Tongue (tissue), 2 donors: ENCODE results near the gene SPO11. TPM values are rescaled to one million over a fixed set of nuclear protein-coding genes. Genes with fewer than 3 reads are reported as not detected.

Experiments
- DNase-seq: peaks from one replicate; pipeline ENCODE4 v3.0.0-alpha.2; 2015
- total RNA-seq: library from RNA; depleted of rRNA; stranded (reverse); fragments of >200 nt; gene quantifications from one replicate; pipeline ENCODE4 v1.2.3, GENCODE V29; 2014

Gene SPO11
- total RNA-seq, 1 donor from 2014 or later = not detected

DNA sequence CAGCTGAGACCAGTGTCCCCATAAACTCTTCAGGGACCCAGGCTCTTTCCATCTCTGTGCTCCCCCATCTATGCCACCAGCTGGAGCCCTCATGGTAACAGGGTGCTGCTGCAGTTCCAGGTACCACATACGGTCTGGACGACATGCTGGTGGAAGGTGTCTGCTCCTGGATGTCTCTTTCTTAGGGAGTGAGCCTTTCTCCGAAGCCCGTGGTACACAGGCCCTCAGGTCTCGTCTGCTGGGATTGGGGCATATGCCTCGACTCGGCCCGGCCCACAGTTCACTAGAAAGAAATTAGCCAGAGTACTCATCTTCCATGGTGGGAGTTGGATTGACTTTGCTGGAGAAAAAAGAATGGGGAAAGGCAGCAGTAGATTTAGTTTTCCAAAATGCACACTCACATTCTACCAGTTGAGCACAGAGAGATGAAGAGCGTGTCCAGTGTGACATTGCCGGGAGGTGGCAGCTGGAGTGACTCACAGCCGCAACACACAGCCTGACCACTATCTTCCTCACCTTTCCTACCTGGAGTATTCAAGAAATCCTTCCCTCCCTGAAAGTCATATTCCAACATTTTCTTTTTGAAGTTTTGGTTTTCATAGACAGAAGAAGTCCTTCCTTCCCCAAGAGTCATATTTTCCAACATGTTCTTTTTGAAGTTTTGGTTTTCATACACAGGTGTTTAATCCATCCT, 18.6 kb upstream of the SPO11 start:
- DNase-seq = no peak

DNA sequence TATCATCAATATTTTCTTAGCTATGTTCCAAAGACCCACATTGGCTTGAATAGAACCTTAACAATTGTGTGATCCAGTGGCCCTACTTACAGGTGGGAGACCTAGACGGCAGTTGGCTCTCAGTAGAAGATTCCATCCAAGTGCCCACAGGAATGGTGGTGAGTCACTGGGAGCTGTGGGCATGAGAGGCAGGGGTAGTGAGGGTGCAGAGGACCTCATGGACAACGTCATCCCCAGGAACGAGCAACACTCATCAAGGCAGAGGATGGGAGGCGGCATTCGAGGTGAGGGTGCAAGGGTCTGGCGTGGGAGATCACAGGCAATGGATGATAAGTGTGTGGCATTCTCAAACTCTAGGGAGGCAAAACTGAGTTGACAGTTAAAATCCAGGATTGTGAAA, 17.5 kb upstream of the SPO11 start:
- no peak for DNase-seq

DNA sequence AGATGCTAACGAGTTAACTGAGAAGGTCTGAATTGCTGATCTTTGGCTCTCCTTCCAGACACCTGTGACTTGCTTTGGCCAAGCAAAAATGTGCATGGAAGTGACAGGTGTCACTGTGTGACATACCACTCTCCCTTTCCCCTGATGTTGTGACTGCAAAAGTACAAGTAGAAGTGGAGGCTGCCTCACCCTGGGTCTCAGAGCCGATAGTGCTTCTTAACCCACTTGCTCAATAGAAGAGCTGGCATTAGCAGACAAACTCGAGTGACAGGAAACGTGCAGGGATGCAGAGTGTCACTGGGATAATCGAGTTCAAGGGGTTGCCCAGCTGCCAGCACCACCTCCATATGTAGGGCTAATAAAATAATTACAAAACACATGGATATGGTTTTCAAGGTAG, 16.4 kb upstream of the SPO11 start:
- no peak for DNase-seq

DNA sequence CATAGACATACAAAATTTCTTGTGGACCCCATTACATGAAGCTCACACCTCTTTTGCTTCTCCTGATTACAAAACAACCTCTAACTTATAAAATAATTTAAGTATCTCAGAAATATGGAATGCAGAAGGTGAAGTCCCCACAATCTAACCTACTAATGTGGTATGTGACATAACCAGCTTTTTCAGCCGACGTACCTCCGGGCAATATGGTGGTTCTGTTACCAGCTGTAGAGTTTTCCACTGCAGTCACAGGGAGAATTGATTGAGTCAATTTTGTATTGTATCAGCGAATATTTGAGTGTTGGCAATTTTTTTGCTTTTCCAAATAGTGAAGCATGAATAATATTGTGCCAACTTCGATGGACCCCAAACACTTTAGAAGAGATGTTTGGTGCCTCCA, 15.7 kb upstream of the SPO11 start:
- DNase-seq = no peak

DNA sequence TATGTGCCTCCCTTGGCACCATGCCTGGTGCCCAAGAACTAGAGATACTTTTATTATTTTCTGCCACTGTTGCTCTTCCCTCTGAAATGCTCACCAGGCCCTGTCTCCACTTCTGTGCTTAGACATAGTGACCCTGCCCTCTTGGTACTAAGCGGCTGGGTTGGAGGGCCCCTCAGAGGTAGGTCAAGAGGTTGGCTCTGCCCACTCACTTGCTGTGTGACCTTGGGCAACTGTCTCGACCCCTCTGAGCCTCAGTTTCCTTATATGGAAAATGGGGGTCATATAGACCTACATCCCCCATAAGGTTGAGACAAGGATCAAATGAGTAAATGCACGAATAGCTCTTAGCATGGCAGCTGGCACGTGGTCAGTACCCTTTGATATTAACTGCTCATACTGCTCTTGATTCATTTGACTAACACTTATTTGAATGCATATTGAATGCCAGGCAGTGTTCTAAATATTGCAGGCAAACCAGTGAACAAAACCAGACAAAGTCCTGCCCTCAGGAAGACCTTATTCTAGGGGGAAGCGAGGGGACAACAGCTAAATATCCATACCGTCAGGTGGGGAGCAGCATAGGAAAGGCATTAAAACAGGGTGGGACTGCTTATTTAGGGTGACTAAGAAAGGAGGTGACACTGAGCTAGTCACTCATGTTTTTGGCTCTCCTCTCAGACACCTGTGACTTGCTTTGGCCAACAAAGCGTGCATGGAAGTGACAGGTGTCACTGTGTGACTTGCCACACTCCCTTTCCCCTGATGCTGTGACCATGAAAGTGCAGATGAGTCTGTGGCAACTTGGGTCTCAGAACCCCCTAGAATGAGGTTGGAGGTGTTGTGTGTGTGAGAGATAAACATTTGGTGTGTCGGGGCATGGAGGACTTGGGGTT, 14.3 kb upstream of the SPO11 start:
- DNase-seq = no peak

DNA sequence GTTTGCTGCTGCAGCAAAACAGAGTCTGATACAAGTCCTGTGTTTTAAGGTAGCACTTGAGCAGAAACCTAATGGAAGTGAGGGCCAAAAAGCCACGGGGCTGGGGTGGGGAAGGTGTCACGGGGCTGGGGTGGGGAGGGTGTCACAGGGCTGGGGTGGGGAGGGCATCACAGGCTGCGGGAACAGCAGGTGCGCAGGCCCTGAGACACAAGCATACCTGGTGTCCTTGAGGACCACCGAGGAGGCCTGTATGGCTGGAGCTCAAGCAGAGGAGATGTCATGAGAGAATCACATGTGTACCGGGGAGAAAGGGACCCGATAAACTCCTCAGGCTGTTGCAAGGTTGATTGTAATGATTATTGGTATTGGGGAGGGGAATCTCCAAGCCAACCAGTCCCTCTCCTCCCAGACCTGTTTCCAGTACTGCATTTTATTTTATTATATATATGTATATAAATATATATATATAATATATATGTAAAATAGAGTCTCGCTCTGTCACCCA, 13.6 kb upstream of the SPO11 start:
- no peak for DNase-seq

DNA sequence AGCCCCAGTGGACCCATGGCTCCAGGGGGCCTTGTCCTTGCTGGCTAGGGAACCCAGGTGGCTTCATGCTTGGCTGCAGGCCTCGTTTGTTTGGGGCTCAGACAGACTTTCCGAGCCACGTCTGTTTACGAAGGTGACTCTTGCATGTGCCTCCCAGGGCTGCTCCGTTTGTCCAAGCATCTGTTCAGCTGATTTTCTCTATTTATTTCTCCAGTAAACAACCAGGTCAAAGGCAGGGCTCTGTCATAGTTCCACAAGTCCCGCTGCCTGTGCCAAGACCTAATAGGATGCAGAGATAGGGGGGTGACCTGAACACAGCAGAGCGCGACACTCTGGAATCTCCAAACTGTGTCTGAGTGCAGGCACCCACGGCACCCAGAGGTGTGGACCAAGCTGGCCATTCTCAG, 12.8 kb upstream of the SPO11 start:
- DNase-seq = no peak

DNA sequence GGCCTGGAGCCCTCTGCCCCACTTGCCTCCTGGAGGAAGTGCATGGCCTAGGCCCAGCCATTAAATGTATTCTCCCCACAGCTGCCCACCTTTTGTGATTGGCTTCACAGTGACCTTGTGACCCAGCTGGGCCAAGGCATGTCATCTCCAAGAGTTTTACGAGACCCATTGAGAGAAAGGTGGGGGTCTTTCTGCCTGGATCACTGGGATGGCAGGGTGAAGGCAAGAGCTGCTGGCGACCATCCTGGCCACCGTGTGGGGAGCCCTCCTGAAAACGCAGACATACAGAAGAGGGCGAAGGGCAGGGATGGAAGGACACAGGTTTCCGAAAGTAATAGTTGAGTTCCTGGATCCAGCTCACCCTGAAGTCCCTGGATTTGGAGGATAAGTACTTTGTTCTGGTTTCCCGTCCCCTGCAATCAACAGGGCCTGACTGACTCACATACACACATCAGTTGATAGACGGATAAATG, 12.3 kb upstream of the SPO11 start:
- no peak for DNase-seq

DNA sequence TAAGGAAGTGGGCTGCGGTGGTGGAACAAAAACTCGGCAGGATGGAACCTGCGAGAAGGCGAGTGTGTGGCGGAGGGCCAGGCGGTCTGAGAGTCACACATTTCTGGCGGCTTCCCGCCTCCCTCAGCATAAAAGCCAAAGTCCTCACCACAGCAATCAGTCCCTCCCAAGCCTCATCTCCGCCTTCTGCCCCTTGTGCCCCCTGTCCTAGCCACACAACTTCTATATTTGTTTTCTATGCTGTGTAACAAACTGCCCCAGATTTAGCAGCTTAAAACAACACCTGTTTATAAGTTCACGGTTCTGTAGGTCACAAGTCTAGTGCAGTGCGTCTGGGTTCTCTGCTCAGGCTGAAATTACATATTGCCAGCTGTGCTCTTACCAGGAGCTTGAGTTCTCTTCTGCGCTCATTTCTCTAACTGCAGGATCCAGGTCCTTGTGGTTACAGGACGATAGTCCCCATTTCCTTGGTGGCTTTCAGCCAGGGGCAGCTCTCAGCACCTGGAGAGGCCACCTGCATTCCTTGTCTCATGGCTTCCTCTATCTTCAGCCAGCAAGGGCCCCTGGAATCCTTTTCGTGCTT, 11.7 kb upstream of the SPO11 start:
- no peak for DNase-seq

DNA sequence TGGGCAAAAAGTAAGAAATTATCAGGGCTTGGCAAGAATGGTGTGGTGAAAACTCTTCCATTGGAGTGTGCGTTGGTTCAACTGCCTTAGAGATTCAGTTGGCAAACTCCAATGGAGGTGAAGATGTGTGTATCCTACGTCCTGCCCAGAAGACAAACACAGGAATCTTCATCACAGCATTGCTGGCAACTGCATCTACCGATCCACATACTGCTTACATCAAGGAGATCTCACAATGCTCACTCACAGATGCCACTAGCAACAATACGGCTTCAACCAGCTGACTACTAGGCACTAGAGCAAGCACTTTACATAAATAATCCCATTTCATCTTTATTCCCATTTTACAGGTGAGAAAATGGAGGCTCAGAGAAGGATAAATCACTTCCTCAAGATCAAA, 10.0 kb upstream of the SPO11 start:
- DNase-seq = no peak

DNA sequence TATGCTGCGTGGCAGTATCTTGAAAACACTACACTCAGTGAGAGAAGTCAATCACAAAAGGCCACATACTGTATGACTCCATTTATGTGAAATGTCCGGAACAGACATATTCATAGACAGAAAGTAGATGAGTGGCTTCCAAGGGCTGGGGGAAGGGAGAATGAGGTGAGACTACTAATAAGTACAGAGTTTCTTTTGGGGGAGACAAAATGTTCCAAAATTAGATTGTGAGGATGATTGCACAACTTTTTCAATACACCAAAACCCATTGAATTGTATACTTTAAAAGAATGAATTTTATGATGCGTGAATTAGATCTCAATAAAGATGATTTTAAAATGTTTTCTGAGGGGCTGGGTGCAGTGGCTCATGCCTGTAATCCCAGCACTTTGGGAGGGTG, 9.2 kb upstream of the SPO11 start:
- no peak for DNase-seq

DNA sequence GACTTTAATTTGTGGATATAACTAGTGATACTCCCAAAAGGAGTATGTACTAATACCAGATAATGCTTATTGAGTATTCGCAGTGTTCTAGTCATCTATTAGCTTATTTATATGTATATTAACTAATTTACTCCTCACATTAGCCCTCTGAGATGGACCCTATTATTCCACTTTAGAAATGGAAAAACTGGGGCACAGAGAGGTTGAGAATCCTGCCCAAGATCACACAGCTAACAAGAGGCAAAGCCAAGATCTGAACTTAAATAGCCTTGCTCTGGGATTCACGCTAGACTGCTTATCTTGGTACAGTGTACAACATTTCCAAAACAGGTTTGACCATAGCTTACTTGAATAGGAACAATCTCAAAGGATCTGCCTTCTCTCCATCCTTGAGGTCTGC, 8.5 kb upstream of the SPO11 start:
- DNase-seq = no peak

DNA sequence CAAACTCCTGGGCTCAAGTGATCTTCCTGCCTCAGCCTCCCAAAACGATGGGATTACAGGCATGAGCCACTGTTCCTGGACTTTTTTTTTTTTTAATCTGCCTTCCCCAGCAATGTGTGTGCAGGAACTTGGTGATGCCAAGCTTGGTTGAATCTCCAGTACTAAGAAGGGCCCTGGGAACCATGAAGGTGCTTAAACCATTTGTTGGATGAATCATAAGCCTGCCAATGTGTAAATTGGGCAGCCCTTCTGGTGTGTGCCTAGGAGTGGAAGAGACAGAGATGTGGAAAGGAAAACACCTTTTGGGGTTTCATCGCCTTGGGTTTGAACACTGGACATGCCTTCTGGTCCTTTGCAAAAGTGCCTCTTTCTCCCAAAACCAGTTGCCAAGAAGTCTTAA, 7.1 kb upstream of the SPO11 start:
- no peak for DNase-seq

DNA sequence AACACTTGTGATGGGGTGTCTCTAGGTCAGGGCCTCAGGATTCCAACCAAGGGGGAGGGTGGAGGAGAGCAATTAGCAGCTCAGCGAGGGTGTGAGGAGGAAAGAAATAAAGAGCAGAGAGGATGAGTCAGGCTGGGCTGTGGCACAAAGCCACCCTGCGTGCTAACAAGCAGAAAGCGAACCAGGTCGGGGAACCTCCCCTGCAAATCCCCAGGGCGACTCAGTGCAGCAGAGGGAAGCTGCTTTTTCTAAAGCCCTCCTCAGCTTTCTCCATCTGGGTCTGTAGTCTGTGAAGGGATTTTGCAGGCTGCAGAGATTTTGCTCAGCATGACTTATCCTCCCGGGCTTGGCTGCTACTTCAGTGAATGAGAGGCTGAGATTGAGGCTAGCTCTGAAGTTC, 6.6 kb upstream of the SPO11 start:
- DNase-seq = peak; percentile 73

DNA sequence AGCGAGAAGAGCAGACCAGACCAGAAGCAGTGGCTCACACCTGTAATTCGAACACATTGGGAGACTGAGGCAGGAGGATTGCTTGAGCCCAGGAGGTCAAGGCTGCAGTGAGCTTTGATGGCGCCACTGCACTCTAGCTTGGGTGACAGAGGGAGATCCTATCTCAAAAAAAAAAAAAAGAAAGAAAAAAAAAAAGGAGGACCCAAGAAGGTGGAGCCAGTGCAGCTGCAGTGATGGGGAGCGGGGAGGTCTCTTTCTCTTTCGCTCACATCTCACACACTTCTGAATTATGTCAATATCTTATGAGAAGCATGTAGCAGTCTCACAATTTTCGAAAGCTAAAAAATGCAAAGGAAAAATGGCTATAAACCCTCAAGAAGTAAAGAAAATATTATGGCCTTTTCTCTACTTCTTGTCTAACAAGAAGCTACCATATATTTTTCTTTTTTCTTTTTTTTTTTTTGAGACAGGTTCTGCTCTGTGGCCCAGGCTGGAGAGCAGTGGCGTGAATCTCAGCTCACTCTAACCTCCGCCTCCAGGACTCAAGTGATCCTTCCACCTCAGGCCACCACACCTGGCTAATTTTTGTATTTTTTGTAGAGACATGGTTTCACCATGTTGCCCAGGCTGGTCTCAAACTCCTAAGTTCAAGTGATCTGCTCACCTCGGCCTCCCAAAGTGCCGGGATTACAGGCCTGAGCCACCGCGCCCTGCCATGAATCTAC, 3.8 kb upstream of the SPO11 start:
- DNase-seq = no peak

DNA sequence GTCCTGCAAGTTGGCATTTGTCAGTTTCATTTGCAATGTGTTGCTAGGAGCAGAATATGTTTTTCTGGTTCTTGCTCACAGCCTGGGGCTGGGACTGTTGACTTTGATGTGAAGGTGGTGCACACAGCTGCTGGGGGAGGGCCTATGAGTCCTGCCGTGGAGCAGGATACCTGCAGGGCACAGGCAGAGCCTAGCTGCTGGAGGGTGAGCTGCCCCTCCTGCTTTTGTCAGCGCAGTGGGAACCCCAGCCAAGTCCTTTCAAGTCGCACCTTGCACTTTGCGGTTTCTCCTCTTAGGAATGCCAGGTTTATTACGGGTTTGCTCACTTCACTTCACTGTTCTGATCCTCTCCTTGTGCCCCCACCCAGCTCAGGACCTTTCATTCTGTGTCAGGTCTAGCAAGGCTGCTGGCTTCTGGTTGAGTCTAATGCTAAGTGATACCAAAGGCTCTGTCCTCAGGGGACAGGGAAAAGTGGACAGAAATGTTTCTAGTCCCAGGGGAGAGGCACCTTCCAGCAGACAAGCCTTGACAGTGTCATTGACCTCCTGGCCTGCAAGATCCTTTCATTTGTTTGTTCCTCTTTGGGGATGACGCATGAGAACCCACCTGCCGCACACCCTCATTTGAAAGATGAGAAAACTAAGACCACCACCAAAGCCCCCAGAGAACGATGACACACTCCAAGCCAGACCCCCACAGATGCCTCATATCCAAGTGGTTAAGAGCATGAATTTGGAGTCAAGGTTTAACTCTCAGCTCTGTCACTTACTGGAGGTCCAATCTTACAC, 2.7 kb upstream of the SPO11 start:
- peak; percentile 70 for DNase-seq

DNA sequence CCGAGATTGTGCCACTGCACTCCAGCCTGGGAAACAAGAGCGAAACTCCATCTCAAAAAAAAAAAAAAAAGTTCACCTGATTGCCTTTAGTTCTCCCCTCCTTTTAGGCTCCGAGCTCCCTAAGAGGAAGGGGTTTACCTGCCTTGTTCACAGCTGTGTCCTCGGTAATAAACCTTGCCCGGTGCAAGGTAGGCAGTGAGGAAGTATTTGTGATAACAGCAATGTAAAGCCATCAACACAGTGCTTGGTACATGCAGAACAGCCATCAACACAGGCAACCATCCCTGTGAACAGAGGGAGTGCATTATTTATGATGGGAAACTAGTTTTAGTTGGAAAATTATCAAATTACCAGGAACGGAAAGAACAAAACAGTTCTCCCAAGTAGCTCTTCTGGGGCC, 1.8 kb upstream of the SPO11 start:
- no peak for DNase-seq

DNA sequence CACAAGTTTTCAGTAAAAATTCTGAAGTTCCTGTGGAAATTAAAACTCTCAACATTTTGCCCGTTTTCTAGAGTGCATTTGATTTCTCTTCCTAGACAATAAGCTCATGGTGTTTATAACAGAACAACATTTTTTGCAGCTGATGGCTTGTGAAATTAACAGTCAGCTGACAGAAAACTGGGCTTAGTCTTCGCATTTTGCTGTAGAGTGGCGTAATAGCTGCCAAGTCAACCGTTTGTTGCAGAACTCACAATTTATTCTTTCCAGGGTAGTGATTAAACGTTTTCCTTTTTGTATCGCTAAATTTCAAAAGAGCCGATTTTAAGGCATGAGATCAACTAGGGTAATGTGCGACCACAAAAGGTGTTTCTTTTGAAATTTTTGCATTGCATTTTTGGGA, 1.4 kb downstream of the SPO11 start:
- DNase-seq = no peak

DNA sequence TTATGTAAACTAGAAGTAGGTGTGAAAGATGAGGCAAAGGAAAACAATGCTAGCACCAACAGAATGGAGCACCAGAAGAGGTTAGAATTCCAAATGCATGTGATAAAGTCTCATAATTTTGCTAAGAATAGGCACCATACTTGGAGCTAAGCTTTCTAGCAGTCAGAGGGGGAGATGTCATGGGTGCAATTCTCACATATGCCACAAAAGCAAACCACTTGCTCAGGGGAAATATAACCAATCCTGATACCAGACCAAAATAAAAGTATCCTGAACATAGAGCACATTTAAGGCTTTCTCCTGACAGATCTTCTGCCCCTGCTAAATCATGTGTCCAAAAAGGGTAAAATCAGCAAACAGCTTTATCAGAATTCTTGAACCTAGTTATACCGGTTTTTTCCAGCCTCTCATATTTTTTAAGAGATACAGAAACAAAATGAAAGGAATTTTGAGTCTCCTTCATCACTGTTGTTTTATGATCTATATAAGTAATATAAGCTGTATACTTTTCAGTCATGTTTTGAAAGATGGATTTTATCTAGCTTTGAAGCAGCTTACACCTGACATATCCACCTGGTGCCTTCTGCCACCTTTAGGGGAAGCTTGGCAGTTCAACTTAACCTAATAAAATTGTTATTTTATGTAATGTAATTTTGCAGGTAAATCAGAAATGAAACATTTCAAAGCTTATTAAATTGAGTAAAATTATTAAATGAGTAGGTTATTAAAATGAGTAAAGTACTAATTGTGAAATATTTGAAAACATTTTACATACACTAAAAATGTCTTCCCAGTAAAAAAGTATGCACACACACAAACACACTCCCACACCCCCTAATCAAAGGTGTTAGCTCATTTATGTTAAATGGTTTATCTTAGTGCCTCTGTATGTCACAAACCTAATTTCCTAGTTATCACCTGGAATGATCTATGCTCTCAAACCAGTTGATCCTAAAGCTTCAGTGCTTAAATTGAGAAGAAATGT, 2.8 kb downstream of the SPO11 start:
- no peak for DNase-seq

DNA sequence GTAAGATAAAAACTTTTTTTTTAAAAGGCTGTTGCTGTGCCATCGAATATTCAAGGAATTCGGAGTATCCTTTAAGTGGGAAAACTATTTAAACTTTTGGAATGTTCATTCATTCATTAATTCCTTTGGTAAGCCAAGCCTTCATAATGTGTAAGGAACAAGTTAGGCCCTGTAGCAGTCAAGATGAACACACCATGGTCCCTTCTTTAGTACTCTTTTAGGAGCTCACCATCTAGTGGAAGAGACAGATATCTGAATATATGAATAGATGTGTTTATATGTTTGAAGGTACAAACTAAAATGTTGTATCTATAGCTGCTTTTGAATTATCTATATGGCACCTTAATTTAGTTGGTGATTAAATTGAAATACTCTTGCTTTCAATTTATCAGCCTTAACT, 5.8 kb downstream of the SPO11 start:
- DNase-seq = peak; percentile 54
